GM12891 (cell line): ENCODE data around the gene CD5L.

Experiments
- POLR2A ChIP-seq: IDR thresholded peaks from 2 replicates; pipeline ENCODE4 v1.6.1; 2011; ENCODE audit warnings: low read depth, low read length, control low read depth
- POLR2AphosphoS5 ChIP-seq: IDR thresholded peaks from 2 replicates; pipeline ENCODE4 v1.6.1; 2011; ENCODE audit warnings: low read depth, low read length, control low read depth
- TAF1 ChIP-seq: IDR thresholded peaks from 2 replicates; pipeline ENCODE4 v1.6.1; 2011; ENCODE audit warnings: low read depth, low read length, control low read depth

DNA sequence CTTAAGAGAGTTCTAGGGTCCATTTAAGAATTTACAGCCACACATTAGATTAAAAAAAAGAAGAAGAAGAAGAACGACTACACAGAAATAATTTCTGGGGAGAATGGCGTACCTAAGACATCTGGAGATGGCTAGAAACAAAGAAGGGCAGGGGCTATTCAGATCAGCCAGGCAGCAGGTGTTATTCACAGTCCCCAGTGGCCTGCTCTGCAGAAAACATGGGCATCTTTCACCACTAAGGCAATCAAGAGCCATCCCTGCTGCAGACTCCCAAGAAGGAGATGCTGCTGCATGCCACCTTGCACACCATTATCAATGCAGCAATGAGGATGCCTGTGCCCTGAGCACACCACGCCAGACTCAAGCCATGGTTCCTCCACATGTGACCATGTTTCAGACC is 56.8 kb downstream of the CD5L start:
- TF ChIP-seq POLR2A, result no peak
- TF ChIP-seq POLR2AphosphoS5, result no peak
- no peak for TF ChIP-seq TAF1
